HFFc6 (cell line): Measurements from ENCODE around the gene B3GAT1. TPM values are rescaled to one million over a fixed set of nuclear protein-coding genes. Genes with fewer than 3 reads are reported as not detected.

Experiments used
- DNase-seq: peaks from one replicate; pipeline ENCODE4 v3.0.0-alpha.2; 2018
- H3K27ac Mint-ChIP-seq: 2 replicates; pipeline ENCODE4 v1.8.0; 2020; ENCODE audit warnings: mild to moderate bottlenecking, mixed read lengths
- H3K27me3 Mint-ChIP-seq: 2 replicates; pipeline ENCODE4 v1.8.0; 2021; ENCODE audit warnings: mild to moderate bottlenecking, moderate library complexity, mixed read lengths; ENCODE audit not compliant: insufficient read depth
- H3K36me3 Mint-ChIP-seq: 2 replicates; pipeline ENCODE4 v1.8.0; 2021; ENCODE audit warnings: low read depth, mixed read lengths
- H3K4me1 Mint-ChIP-seq: 2 replicates; pipeline ENCODE4 v1.8.0; 2020; ENCODE audit warnings: low read depth, mixed read lengths
- H3K4me3 Mint-ChIP-seq: 2 replicates; pipeline ENCODE4 v1.8.0; 2020; ENCODE audit warnings: mild to moderate bottlenecking, moderate library complexity, mixed read lengths
- H3K9me3 Mint-ChIP-seq: 2 replicates; pipeline ENCODE4 v1.8.0; 2020; ENCODE audit warnings: mild to moderate bottlenecking, mixed read lengths
- CTCF ChIP-seq: fragments of 200-600 bp; sonication (generic); IDR thresholded peaks from 2 replicates; pipeline ENCODE4 v1.5.0; 2021; ENCODE audit warnings: antibody characterized with exemption, mild to moderate bottlenecking
- total RNA-seq, 6 experiments: library from RNA; stranded (reverse); fragmentation: NEBNext Ultra II Directional; extraction: Animal tissue kit (Norgen Biotek cat#: 25700); gene quantifications; 2 replicates in 1 of 6; 3 replicates in 5 of 6; pipeline ENCODE4 v1.2.3, GENCODE V29; 2021

Gene B3GAT1
- total RNA-seq, 6 experiments from 2014 or later: not detected

GRCh38 chr11:134372536-134372935, 39.5 kb downstream of the B3GAT1 start:
- no peak for TF ChIP-seq CTCF
- Mint-ChIP-seq H3K9me3 (peaks cover 56% of the 10 kb centered on the region), H3K36me3 (no peaks in the 10 kb centered on the region), H3K27me3 (peaks cover 4% of the 10 kb centered on the region), H3K27ac (no peak overlapping the region), H3K4me3 (no peak overlapping the region), H3K4me1 (no peaks in the 10 kb centered on the region)
- DNase-seq: no peak

- Mint-ChIP-seq H3K27ac (no peak overlapping the region), H3K9me3 (peaks cover 53% of the 10 kb centered on the region), H3K27me3 (peaks cover 4% of the 10 kb centered on the region), H3K36me3 (no peaks in the 10 kb centered on the region), H3K4me1 (no peaks in the 10 kb centered on the region), H3K4me3 (no peak overlapping the region)
- TF ChIP-seq CTCF: no peak
- no peak for DNase-seq
These were observed 40.4 kb downstream of the B3GAT1 start for GRCh38 chr11:134371436-134372185.

- peaks cover 4% of the 10 kb centered on the region for H3K27me3 Mint-ChIP-seq
- TF ChIP-seq CTCF: no peak
- H3K4me1 Mint-ChIP-seq: no peaks in the 10 kb centered on the region
- peaks cover 49% of the 10 kb centered on the region for H3K9me3 Mint-ChIP-seq
- no peak for DNase-seq
- no peak overlapping the region for H3K27ac Mint-ChIP-seq
- no peak overlapping the region for H3K4me3 Mint-ChIP-seq
- H3K36me3 Mint-ChIP-seq: no peaks in the 10 kb centered on the region
These were observed 41.3 kb downstream of the B3GAT1 start for GRCh38 chr11:134370526-134371435.

- peaks cover 4% of the 10 kb centered on the region for H3K27me3 Mint-ChIP-seq
- H3K9me3 Mint-ChIP-seq: peaks cover 50% of the 10 kb centered on the region
- H3K36me3 Mint-ChIP-seq: no peaks in the 10 kb centered on the region
These were observed 42.2 kb downstream of the B3GAT1 start for GRCh38 chr11:134369656-134370525.

More at GRCh38 chr11:134369656-134370525, 42.2 kb downstream of the B3GAT1 start:
- no peak for TF ChIP-seq CTCF
- no peak overlapping the region for H3K4me3 Mint-ChIP-seq
- no peak for DNase-seq
- H3K4me1 Mint-ChIP-seq: no peaks in the 10 kb centered on the region
- H3K27ac Mint-ChIP-seq: no peak overlapping the region
